Ovary (tissue), 3 donors: Measurements from ENCODE around the gene C10orf53.

ENCODE experiments used
- CTCF ChIP-seq, 3 donors: fragments of 450-650 bp in 2 of 3; fragments of 200-600 bp in 1 of 3; IDR thresholded peaks; one replicate each; pipeline versions ENCODE4 v1.5.1 to v1.8.0; 2016 to 2022; ENCODE audit warnings: antibody characterized with exemption in 3 of 3, mild to moderate bottlenecking in 1 of 3
- POLR2A ChIP-seq: fragments of 450-650 bp; IDR thresholded peaks from one replicate; pipeline ENCODE4 v1.6.1; 2017; ENCODE audit warnings: antibody characterized with exemption, mild to moderate bottlenecking, moderate library complexity
- donor health status: DM: no; HTN: no; CAD: no.

- TF ChIP-seq CTCF (IDR thresholded peaks at IDR 0.05) (no peak), POLR2A (no peak)
These were observed 20.8 kb downstream of the C10orf53 start for GRCh38 chr10:49700211-49700610.
